Activated CD8-positive, alpha-beta memory T cell treated with anti-CD3 and anti-CD28 coated beads, Interleukin-2, amount 10 ng/mL, durations not matched to agents 7 days and 5 days (primary cell): ENCODE data around the gene PIAS4. TPM values are rescaled to one million over a fixed set of nuclear protein-coding genes. Genes with fewer than 3 reads are reported as not detected.

Experiments used
- ATAC-seq: fragments of 150-1000 bp; cut with Tn5 transposase; one replicate; pipeline ENCODE4 v1.10.0; 2021; ENCODE audit warnings: moderate library complexity
- CTCF ChIA-PET: fragments of 350-600 bp; sonication (Branson Sonifier 250); formaldehyde crosslinking; loops from one replicate; lab custom pipeline; 2021; ENCODE audit warnings: antibody characterized with exemption; lab: Charles Lee
- DNase-seq: peaks from one replicate; pipeline ENCODE4 v3.0.0-alpha.2; 2020
- H3K27ac Mint-ChIP-seq: one replicate; pipeline ENCODE4 v1.8.0; 2021; ENCODE audit warnings: mild to moderate bottlenecking, mixed read lengths
- H3K27me3 Mint-ChIP-seq: one replicate; pipeline ENCODE4 v1.8.0; 2021; ENCODE audit warnings: mixed read lengths
- H3K36me3 Mint-ChIP-seq: one replicate; pipeline ENCODE4 v1.8.0; 2021; ENCODE audit warnings: mild to moderate bottlenecking, mixed read lengths
- H3K4me1 Mint-ChIP-seq: one replicate; pipeline ENCODE4 v1.8.0; 2021; ENCODE audit warnings: mixed read lengths
- H3K4me3 Mint-ChIP-seq: one replicate; pipeline ENCODE4 v1.8.0; 2021; ENCODE audit warnings: mild to moderate bottlenecking, moderate library complexity, mixed read lengths
- H3K9me3 Mint-ChIP-seq: one replicate; pipeline ENCODE4 v1.8.0; 2022; ENCODE audit warnings: low read depth, mixed read lengths
- total RNA-seq, 2 experiments: library from RNA; stranded (reverse); gene quantifications; one replicate each; pipeline ENCODE4 v1.2.3, GENCODE V29; 2021

Gene PIAS4
- total RNA-seq, 2 experiments from 2014 or later: 34.0 to 39.4 TPM

GRCh38 chr19:4068047-4068966, 60.8 kb downstream of the PIAS4 start:
- peak overlapping the region; percentile 79 for H3K4me3 Mint-ChIP-seq
- peaks cover 29% of the 10 kb centered on the region for H3K4me1 Mint-ChIP-seq
- no peaks in the 10 kb centered on the region for H3K9me3 Mint-ChIP-seq
- ATAC-seq (no peak), DNase-seq (no peak)
- peak overlapping the region; percentile 89 for H3K27ac Mint-ChIP-seq
- CTCF ChIA-PET: interaction anchor here (0.7 to 1.4 kb wide), 2 partner anchors 10 to 21 kb away, joined by 3 to 5 read pairs; no protein-coding TSS in a partner anchor
- H3K36me3 Mint-ChIP-seq: peaks cover 6% of the 10 kb centered on the region
- no peaks in the 10 kb centered on the region for H3K27me3 Mint-ChIP-seq

- CTCF ChIA-PET: interaction anchor here (0.6 to 1.4 kb wide), 4 partner anchors 8 to 25 kb away, joined by 3 read pairs; no protein-coding TSS in a partner anchor
- Mint-ChIP-seq H3K4me1 (peaks cover 27% of the 10 kb centered on the region), H3K9me3 (no peaks in the 10 kb centered on the region), H3K27me3 (no peaks in the 10 kb centered on the region), H3K36me3 (no peaks in the 10 kb centered on the region), H3K27ac (peak overlapping the region; percentile 89), H3K4me3 (peak overlapping the region; percentile 56)
- ATAC-seq (no peak), DNase-seq (peak; percentile 90)
These were observed 61.9 kb downstream of the PIAS4 start for GRCh38 chr19:4069331-4069959.

GRCh38 chr19:4071610-4072009, 64.1 kb downstream of the PIAS4 start:
- no peak for ATAC-seq
- H3K27me3 Mint-ChIP-seq: no peaks in the 10 kb centered on the region
- CTCF ChIA-PET: interaction anchor here (0.6 kb wide), 1 partner anchor 87 kb away, joined by 4 read pairs; the partner anchor contains the start of gene EEF2
- H3K4me3 Mint-ChIP-seq: no peak overlapping the region
- H3K36me3 Mint-ChIP-seq: no peaks in the 10 kb centered on the region
- H3K27ac Mint-ChIP-seq: no peak overlapping the region
- DNase-seq: no peak
- no peaks in the 10 kb centered on the region for H3K9me3 Mint-ChIP-seq
- H3K4me1 Mint-ChIP-seq: peaks cover 44% of the 10 kb centered on the region

GRCh38 chr19:4075373-4075772, 67.8 kb downstream of the PIAS4 start:
- H3K27ac Mint-ChIP-seq: peak overlapping the region; percentile 79
- H3K9me3 Mint-ChIP-seq: no peaks in the 10 kb centered on the region
- peak; percentile 45 for ATAC-seq
- CTCF ChIA-PET: no interaction called here
- H3K36me3 Mint-ChIP-seq: no peaks in the 10 kb centered on the region
- H3K27me3 Mint-ChIP-seq: no peaks in the 10 kb centered on the region
- H3K4me1 Mint-ChIP-seq: peaks cover 49% of the 10 kb centered on the region
- DNase-seq: peak; percentile 75
- peak overlapping the region; percentile 0 for H3K4me3 Mint-ChIP-seq

GRCh38 chr19:4077007-4077374, 69.5 kb downstream of the PIAS4 start:
- Mint-ChIP-seq H3K27ac (peak overlapping the region; percentile 87), H3K36me3 (no peaks in the 10 kb centered on the region), H3K4me1 (peaks cover 50% of the 10 kb centered on the region), H3K27me3 (no peaks in the 10 kb centered on the region), H3K9me3 (no peaks in the 10 kb centered on the region), H3K4me3 (peak overlapping the region; percentile 62)
- CTCF ChIA-PET: interaction anchor here (1.1 to 2.9 kb wide), 5 partner anchors 10 to 38 kb away, joined by 3 to 16 read pairs (median 3); partner anchors contain the start of gene ZBTB7A
- ATAC-seq (no peak), DNase-seq (peak; percentile 40)

GRCh38 chr19:4077800-4078684, 70.5 kb downstream of the PIAS4 start:
- no peaks in the 10 kb centered on the region for H3K9me3 Mint-ChIP-seq
- peak; percentile 78 for DNase-seq
- H3K36me3 Mint-ChIP-seq: no peaks in the 10 kb centered on the region
- peak; percentile 67 for ATAC-seq
- peak overlapping the region; percentile 87 for H3K27ac Mint-ChIP-seq
- CTCF ChIA-PET: interaction anchor here (0.8 to 2.9 kb wide), 8 partner anchors 9 to 90 kb away, joined by 3 to 16 read pairs (median 4); no protein-coding TSS in a partner anchor
- peak overlapping the region; percentile 62 for H3K4me3 Mint-ChIP-seq
- peaks cover 57% of the 10 kb centered on the region for H3K4me1 Mint-ChIP-seq
- H3K27me3 Mint-ChIP-seq: no peaks in the 10 kb centered on the region

- ATAC-seq (no peak), DNase-seq (no peak)
- Mint-ChIP-seq H3K27me3 (no peaks in the 10 kb centered on the region), H3K36me3 (peaks cover 2% of the 10 kb centered on the region), H3K27ac (no peak overlapping the region), H3K9me3 (no peaks in the 10 kb centered on the region), H3K4me3 (no peak overlapping the region), H3K4me1 (peaks cover 63% of the 10 kb centered on the region)
- CTCF ChIA-PET: interaction anchor here (0.7 to 0.9 kb wide), 3 partner anchors 15 to 34 kb away, joined by 3 to 6 read pairs (median 3); no protein-coding TSS in a partner anchor
These were observed 72.9 kb downstream of the PIAS4 start for GRCh38 chr19:4080473-4080872.

GRCh38 chr19:4081441-4082129, 74.0 kb downstream of the PIAS4 start:
- Mint-ChIP-seq H3K27me3 (no peaks in the 10 kb centered on the region), H3K4me3 (no peak overlapping the region), H3K9me3 (no peaks in the 10 kb centered on the region), H3K27ac (no peak overlapping the region), H3K4me1 (peaks cover 67% of the 10 kb centered on the region), H3K36me3 (peaks cover 2% of the 10 kb centered on the region)
- ATAC-seq (no peak), DNase-seq (no peak)
- CTCF ChIA-PET: interaction anchor here (0.6 to 2.0 kb wide), 4 partner anchors 23 to 94 kb away, joined by 3 to 6 read pairs (median 4); no protein-coding TSS in a partner anchor

GRCh38 chr19:4082172-4082571, 74.6 kb downstream of the PIAS4 start:
- CTCF ChIA-PET: interaction anchor here (2.0 kb wide), 1 partner anchor 22 kb away, joined by 6 read pairs; no protein-coding TSS in a partner anchor

GRCh38 chr19:4083677-4084546, 76.4 kb downstream of the PIAS4 start:
- Mint-ChIP-seq H3K9me3 (no peaks in the 10 kb centered on the region), H3K36me3 (peaks cover 2% of the 10 kb centered on the region), H3K27ac (peak overlapping the region; percentile 79), H3K4me3 (peak overlapping the region; percentile 49), H3K27me3 (no peaks in the 10 kb centered on the region), H3K4me1 (peaks cover 70% of the 10 kb centered on the region)
- peak; percentile 86 for DNase-seq
- CTCF ChIA-PET: interaction anchor here (1.3 to 2.0 kb wide), 3 partner anchors 14 to 56 kb away, joined by 3 to 6 read pairs (median 4); no protein-coding TSS in a partner anchor
- ATAC-seq: peak; percentile 48

More at GRCh38 chr19:4082172-4082571, 74.6 kb downstream of the PIAS4 start:
- peaks cover 2% of the 10 kb centered on the region for H3K36me3 Mint-ChIP-seq
- no peaks in the 10 kb centered on the region for H3K9me3 Mint-ChIP-seq
- H3K4me3 Mint-ChIP-seq: no peak overlapping the region
- H3K27ac Mint-ChIP-seq: peak overlapping the region; percentile 24
- H3K4me1 Mint-ChIP-seq: peaks cover 67% of the 10 kb centered on the region
- H3K27me3 Mint-ChIP-seq: no peaks in the 10 kb centered on the region
- ATAC-seq (no peak), DNase-seq (no peak)

GRCh38 chr19:4084547-4084877, 77.0 kb downstream of the PIAS4 start:
- no peak for ATAC-seq
- Mint-ChIP-seq H3K4me3 (peak overlapping the region; percentile 30), H3K9me3 (no peaks in the 10 kb centered on the region), H3K27ac (peak overlapping the region; percentile 79), H3K27me3 (no peaks in the 10 kb centered on the region), H3K4me1 (peaks cover 70% of the 10 kb centered on the region), H3K36me3 (peaks cover 2% of the 10 kb centered on the region)
- DNase-seq: no peak
- CTCF ChIA-PET: interaction anchor here (1.3 kb wide), 1 partner anchor 55 kb away, joined by 4 read pairs; no protein-coding TSS in a partner anchor
